Caki2 (cell line): ENCODE measurements around the gene GTPBP2. TPM values are rescaled to one million over a fixed set of nuclear protein-coding genes. Genes with fewer than 3 reads are reported as not detected.
"Not testable (repeated sequence)": the region's sequence is repeated elsewhere in the genome, so short reads cannot be mapped to it uniquely, and the experiment has no call there.

Experiments used
- DNase-seq: peaks from one replicate; pipeline ENCODE4 v3.0.0-alpha.2; 2015; ENCODE audit warnings: low read depth
- in situ Hi-C: cut with HindIII; loops from 2 replicates; pipeline ENCODE4 v1.10.0; 2016; ENCODE audit warnings: low sequenced_read_pairs, low pct_unique_long_range_greater_than_20kb, mixed read lengths
- total RNA-seq: library from RNA; depleted of rRNA; stranded (reverse); fragments of >200 nt; shearing (Covaris generic); gene quantifications from 2 replicates; pipeline ENCODE4 v1.2.3, GENCODE V29; 2014; ENCODE audit warnings: low replicate concordance; rRNA removed

The GTPBP2 gene
- total RNA-seq, 1 experiment from 2014 or later, result 56.5 TPM

- in situ Hi-C loops, result no loop called here
- no peak for DNase-seq
Measured at GRCh38 chr6:43606019-43606418, 23.0 kb downstream of the GTPBP2 start.

- in situ Hi-C loops, result no loop called here
- no peak for DNase-seq
Measured at GRCh38 chr6:43604174-43604573, 24.9 kb downstream of the GTPBP2 start.

- DNase-seq, result no peak
- in situ Hi-C loops, result no loop called here
Measured at GRCh38 chr6:43600595-43600994, 28.5 kb downstream of the GTPBP2 start.

GRCh38 chr6:43593938-43594337, 35.1 kb downstream of the GTPBP2 start:
- in situ Hi-C loops, result no loop called here
- DNase-seq, result no peak

GRCh38 chr6:43589564-43589963, 39.5 kb downstream of the GTPBP2 start:
- in situ Hi-C loops, result not testable (repeated sequence)

GRCh38 chr6:43588194-43588593, 40.9 kb downstream of the GTPBP2 start:
- no peak for DNase-seq
- in situ Hi-C loops, result no loop called here

More at GRCh38 chr6:43589564-43589963, 39.5 kb downstream of the GTPBP2 start:
- DNase-seq, result not testable (repeated sequence)

- in situ Hi-C loops, result no loop called here
- DNase-seq, result no peak
Measured at GRCh38 chr6:43584892-43585570, 44.0 kb downstream of the GTPBP2 start.

- in situ Hi-C loops, result no loop called here
- DNase-seq, result no peak
Measured at GRCh38 chr6:43582911-43583310, 46.2 kb downstream of the GTPBP2 start.

GRCh38 chr6:43579171-43579570, 49.9 kb downstream of the GTPBP2 start:
- DNase-seq, result peak; percentile 81
- in situ Hi-C loops, result no loop called here

- in situ Hi-C loops, result no loop called here
- no peak for DNase-seq
Measured at GRCh38 chr6:43578748-43579147, 50.3 kb downstream of the GTPBP2 start.

GRCh38 chr6:43575772-43576551, 53.1 kb downstream of the GTPBP2 start, which contains the start of the genes POLH and XPO5:
Gene POLH, plus strand, starts transcription at chr6:43576185. Its CDS starts 6,135 bp downstream, at chr6:43582320.
Gene XPO5, minus strand, starts transcription at chr6:43576038. Its CDS starts 174 bp downstream, at chr6:43575864.
- peak; percentile 90 for DNase-seq
- in situ Hi-C loops, result no loop called here

- no peak for DNase-seq
- in situ Hi-C loops, result no loop called here
Measured at GRCh38 chr6:43575105-43575771, 53.8 kb downstream of the GTPBP2 start.

GRCh38 chr6:43572015-43572414, 57.0 kb downstream of the GTPBP2 start:
- in situ Hi-C loops, result no loop called here
- DNase-seq, result no peak

- peak; percentile 58 for DNase-seq
Measured at GRCh38 chr6:43570876-43571441, 58.1 kb downstream of the GTPBP2 start.

More at GRCh38 chr6:43570876-43571441, 58.1 kb downstream of the GTPBP2 start:
- in situ Hi-C loops, result no loop called here

Other genes with a start within 250 kb of the GTPBP2 start
- 4.0 and 4.5 TPM in 2 replicates for gene ABCC10, start 201.7 kb downstream of the GTPBP2 start, total RNA-seq
- gene DLK2, start 173.7 kb downstream of the GTPBP2 start, total RNA-seq, result 0.07 TPM in 1 of 2 replicates, not detected in the other
- 20.2 and 22.7 TPM in 2 replicates for gene TJAP1, start 151.7 kb downstream of the GTPBP2 start, total RNA-seq
- 0.20 and 0.29 TPM in 2 replicates for gene LRRC73, start 118.9 kb downstream of the GTPBP2 start, total RNA-seq
- gene YIPF3, start 112.3 kb downstream of the GTPBP2 start, total RNA-seq, result 101 and 127 TPM in 2 replicates
- 49.0 and 53.9 TPM in 2 replicates for gene POLR1C, start 112.2 kb downstream of the GTPBP2 start, total RNA-seq
- gene XPO5, start 53.2 kb downstream of the GTPBP2 start, total RNA-seq, result 28.3 and 39.2 TPM in 2 replicates
- gene POLH, start 53.1 kb downstream of the GTPBP2 start, total RNA-seq, result 23.5 and 39.0 TPM in 2 replicates
- gene MAD2L1BP, start 6.6 kb upstream of the GTPBP2 start, total RNA-seq, result 39.1 and 46.7 TPM in 2 replicates
- gene RSPH9, start 15.8 kb upstream of the GTPBP2 start, total RNA-seq, result not detected in 2 replicates
- 92.4 and 125 TPM in 2 replicates for gene MRPS18A, start 58.5 kb upstream of the GTPBP2 start, total RNA-seq
- gene VEGFA, start 140.9 kb upstream of the GTPBP2 start, total RNA-seq, result 40.0 and 81.4 TPM in 2 replicates